CD14-positive monocyte (primary cell): ENCODE data around the gene CEP112. TPM values are rescaled to one million over a fixed set of nuclear protein-coding genes. Genes with fewer than 3 reads are reported as not detected.

Source experiments
- DNase-seq, 3 donors: peaks; one replicate each; pipeline ENCODE4 v3.0.0-alpha.2; 2011 to 2022
- H2AFZ ChIP-seq: 2 replicates; pipeline ENCODE4 v1.6.0; 2012; ENCODE audit warnings: mild to moderate bottlenecking, low read depth, low read length, inconsistent platforms; ENCODE audit not compliant: insufficient read depth, poor library complexity, severe bottlenecking
- H3K27ac ChIP-seq, 2 donors: 1 replicate in 1 of 2; 2 replicates in 1 of 2; pipeline ENCODE4 v1.5.1; 2012 to 2013; ENCODE audit warnings: low read length in 2 of 2, control low read depth in 1 of 2, inconsistent platforms in 1 of 2, low read depth in 1 of 2, mild to moderate bottlenecking in 1 of 2
- H3K27me3 ChIP-seq, 2 donors: one replicate each; pipeline versions ENCODE4 v1.6.0 to v1.6.1; 2011 to 2013; ENCODE audit warnings: low read length in 2 of 2; ENCODE audit not compliant: control insufficient read depth in 2 of 2, insufficient read depth in 2 of 2
- H3K36me3 ChIP-seq, 2 donors: replicated peaks in 1 of 2; 1 replicate in 1 of 2; 2 replicates in 1 of 2; pipeline versions ENCODE4 v1.5.1 to v1.6.1; 2012 to 2013; ENCODE audit warnings: low read length in 2 of 2, control low read depth in 1 of 2, inconsistent platforms in 1 of 2, mild to moderate bottlenecking in 1 of 2; ENCODE audit not compliant: insufficient read depth in 2 of 2, control insufficient read depth in 1 of 2
- H3K4me1 ChIP-seq, 2 donors: 1 replicate in 1 of 2; 2 replicates in 1 of 2; pipeline versions ENCODE4 v1.5.1 to v1.6.1; 2012 to 2013; ENCODE audit warnings: low read length in 2 of 2, control low read depth in 1 of 2, inconsistent platforms in 1 of 2, mild to moderate bottlenecking in 1 of 2, moderate library complexity in 1 of 2; ENCODE audit not compliant: insufficient read depth in 2 of 2, control insufficient read depth in 1 of 2
- H3K4me2 ChIP-seq: replicated peaks from 2 replicates; pipeline ENCODE3; 2012; ENCODE audit warnings: low read length, moderate library complexity, mild to moderate bottlenecking; ENCODE audit not compliant: poor library complexity, severe bottlenecking; ENCODE audit errors: extremely low read depth
- H3K4me3 ChIP-seq, 3 experiments: fragments of 200-600 bp in 1 of 3; sonication (generic) in 1 of 3; replicated peaks in 1 of 3; 1 replicate in 2 of 3; 2 replicates in 1 of 3; pipeline ENCODE4 v1.5.1; 2011 to 2013; ENCODE audit warnings: low read length in 3 of 3, mild to moderate bottlenecking in 3 of 3, control low read depth in 2 of 3, low read depth in 2 of 3, inconsistent platforms in 1 of 3, moderate library complexity in 1 of 3
- H3K79me2 ChIP-seq: 2 replicates; pipeline ENCODE4 v1.6.0; 2012; ENCODE audit warnings: mild to moderate bottlenecking, control low read depth, inconsistent platforms, low read length, moderate library complexity; ENCODE audit not compliant: insufficient read depth
- H3K9ac ChIP-seq: 2 replicates; pipeline ENCODE4 v1.6.0; 2017; ENCODE audit warnings: low read length, mild to moderate bottlenecking; ENCODE audit not compliant: insufficient read depth, poor library complexity, severe bottlenecking
- H3K9me3 ChIP-seq, 2 donors: replicated peaks in 1 of 2; 1 replicate in 1 of 2; 2 replicates in 1 of 2; pipeline versions ENCODE4 v1.5.1 to v1.6.1; 2012 to 2013; ENCODE audit warnings: low read length in 2 of 2, control low read depth in 1 of 2; ENCODE audit not compliant: control insufficient read depth in 1 of 2, insufficient read depth in 1 of 2
- H4K20me1 ChIP-seq: 2 replicates; pipeline ENCODE4 v1.6.0; 2012; ENCODE audit warnings: mild to moderate bottlenecking, low read length, control low read depth, moderate library complexity; ENCODE audit not compliant: insufficient read depth
- H3K27ac Mint-ChIP-seq, 7 donors: one replicate each; pipeline ENCODE4 v1.8.0; 2020; ENCODE audit warnings: mild to moderate bottlenecking in 7 of 7, mixed read lengths in 7 of 7, moderate library complexity in 6 of 7, inconsistent platforms in 2 of 7
- H3K27me3 Mint-ChIP-seq, 3 donors: one replicate each; pipeline ENCODE4 v1.8.0; 2021 to 2022; ENCODE audit warnings: low read depth in 3 of 3, mild to moderate bottlenecking in 3 of 3, mixed read lengths in 3 of 3, moderate library complexity in 3 of 3, inconsistent platforms in 1 of 3
- H3K36me3 Mint-ChIP-seq, 2 donors: one replicate each; pipeline ENCODE4 v1.8.0; 2020; ENCODE audit warnings: mixed read lengths in 2 of 2, inconsistent platforms in 1 of 2, mild to moderate bottlenecking in 1 of 2
- H3K4me1 Mint-ChIP-seq: one replicate; pipeline ENCODE4 v1.8.0; 2020; ENCODE audit warnings: mild to moderate bottlenecking, mixed read lengths
- H3K4me3 Mint-ChIP-seq, 2 donors: one replicate each; pipeline ENCODE4 v1.8.0; 2020; ENCODE audit warnings: mild to moderate bottlenecking in 2 of 2, mixed read lengths in 2 of 2, moderate library complexity in 1 of 2
- H3K9me3 Mint-ChIP-seq, 7 donors: one replicate each; pipeline ENCODE4 v1.8.0; 2020 to 2022; ENCODE audit warnings: mixed read lengths in 7 of 7, mild to moderate bottlenecking in 6 of 7, moderate library complexity in 6 of 7, inconsistent platforms in 2 of 7
- CTCF ChIP-seq: fragments of 200-600 bp; IDR thresholded peaks from one replicate; pipeline ENCODE4 v1.8.0; 2022; ENCODE audit warnings: antibody characterized with exemption, mild to moderate bottlenecking
- WGBS: methylation state at CpG from one replicate; pipeline ENCODE4 v1.1.5; 2013; ENCODE audit warnings: missing lambda C conversion rate; ENCODE audit not compliant: insufficient coverage; 5-methylcytosine and 5-hydroxymethylcytosine counted together
- intact Hi-C, 2 donors: fragments of 100-400 bp; cut with micrococcal nuclease; formaldehyde crosslinking; loops; one replicate each; pipeline versions ENCODE4 v1.15.0 to v1.15.1; 2023
- polyA plus RNA-seq, 3 donors: library from polyadenylated mRNA; depleted of rRNA in 1 of 3; unstranded in 2 of 3; stranded (reverse) in 1 of 3; fragments of 300-500 nt in 2 of 3; fragments of >200 nt in 1 of 3; fragmentation: Illumina TruSeq in 2 of 3; gene quantifications; 1 replicate in 2 of 3; 2 replicates in 1 of 3; pipeline ENCODE4 v1.2.3, GENCODE V29; 2012 to 2021

The CEP112 gene
- polyA plus RNA-seq, 3 donors, result 0.10 TPM; not detected in 2

GRCh38 chr17:65749479-65749878 lies 442.5 kb downstream of the CEP112 start:
- Histone ChIP-seq H3K4me1 (no peaks in the 10 kb centered on the region), H3K4me3 (no peak overlapping the region), H3K79me2 (no peaks in the 10 kb centered on the region), H3K9ac (no peak overlapping the region), H4K20me1 (no peaks in the 10 kb centered on the region), H2AFZ (no peak overlapping the region), H3K4me2 (no peak overlapping the region), H3K27me3 (no peaks in the 10 kb centered on the region), H3K9me3 (no peaks in the 10 kb centered on the region), H3K27ac (no peak overlapping the region), H3K36me3 (no peaks in the 10 kb centered on the region)
- Mint-ChIP-seq H3K27me3 (peaks cover 1 to 6% (median 2%) of the 10 kb centered on the region in 3 donors), H3K4me1 (no peaks in the 10 kb centered on the region), H3K9me3 (peaks cover 0 to 4% (median 0%) of the 10 kb centered on the region in 7 donors), H3K4me3 (no peak overlapping the region), H3K36me3 (no peaks in the 10 kb centered on the region), H3K27ac (no peak overlapping the region)
- no CpG with 5 or more reads among the region's 2 CpGs for WGBS
- TF ChIP-seq CTCF, result no peak
- intact Hi-C loops, result no loop called here
- DNase-seq, result no peak

- no peaks in the 10 kb centered on the region for H3K9me3 ChIP-seq
- no peaks in the 10 kb centered on the region for H3K79me2 ChIP-seq
- no peaks in the 10 kb centered on the region for H4K20me1 ChIP-seq
- H3K4me3 ChIP-seq, result no peak overlapping the region
- intact Hi-C loops, result no loop called here
- Mint-ChIP-seq H3K9me3 (peaks cover 0 to 4% (median 0%) of the 10 kb centered on the region in 7 donors), H3K4me1 (no peaks in the 10 kb centered on the region), H3K4me3 (no peak overlapping the region), H3K27ac (no peak overlapping the region), H3K36me3 (no peaks in the 10 kb centered on the region), H3K27me3 (peaks cover 0 to 2% (median 2%) of the 10 kb centered on the region in 3 donors)
- no peak overlapping the region for H3K27ac ChIP-seq
- no peak overlapping the region for H2AFZ ChIP-seq
- no peaks in the 10 kb centered on the region for H3K27me3 ChIP-seq
- TF ChIP-seq CTCF, result no peak
- no peaks in the 10 kb centered on the region for H3K36me3 ChIP-seq
- DNase-seq, result no peak
- H3K4me1 ChIP-seq, result no peaks in the 10 kb centered on the region
- no peak overlapping the region for H3K9ac ChIP-seq
- no peak overlapping the region for H3K4me2 ChIP-seq
These were observed 446.7 kb downstream of the CEP112 start for GRCh38 chr17:65745241-65745640.
